ENCODE data around the gene JAKMIP3. TPM values are rescaled to one million over a fixed set of nuclear protein-coding genes. Genes with fewer than 3 reads are reported as not detected.

The JAKMIP3 gene
- total RNA-seq, 1 experiment from 2014 or later: 0.17 TPM

DNA sequence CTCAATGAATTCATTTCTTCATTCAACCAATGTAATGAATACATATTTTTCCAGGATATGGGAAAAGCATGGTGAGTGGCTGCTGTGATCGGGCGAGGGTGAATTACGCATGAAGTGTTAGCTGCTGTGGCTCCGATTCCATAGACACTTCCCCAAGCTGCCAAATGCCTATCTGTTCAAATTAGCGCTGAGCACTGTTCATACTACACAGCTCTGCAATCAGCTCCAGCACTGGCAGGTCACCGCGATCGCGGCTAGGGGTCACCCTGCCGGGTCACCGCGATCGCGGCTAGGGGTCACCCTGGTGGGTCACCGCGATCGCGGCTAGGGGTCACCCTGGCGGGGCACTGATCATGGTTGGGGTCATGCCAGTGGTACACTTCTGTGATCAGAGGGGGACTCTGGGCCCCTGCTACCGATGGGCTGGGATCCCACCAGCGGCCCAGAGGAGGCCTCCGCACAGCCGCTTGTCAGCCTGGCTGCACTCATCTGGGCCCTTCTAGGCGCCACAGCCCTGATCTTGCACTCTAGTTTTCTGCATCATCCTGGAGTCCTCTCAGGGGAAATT, 49.3 kb downstream of the JAKMIP3 start:
- ATAC-seq: no peak
- Histone ChIP-seq H3K9me2 (ENCODE audit: insufficient read depth) (no peaks in the 10 kb centered on the region), H3K4me1 (ENCODE audit: control insufficient read depth in 1 of 2, insufficient read depth in 2 of 2, low read length in 2 of 2) (no peaks in the 10 kb centered on the region), H3K36me3 (ENCODE audit: control insufficient read depth in 1 of 2, insufficient read depth in 2 of 2, low read length in 2 of 2) (no peaks in the 10 kb centered on the region), H3K9me3 (ENCODE audit: control insufficient read depth in 1 of 2, insufficient read depth in 1 of 2, low read depth in 1 of 2, low read length in 2 of 2) (no peaks in the 10 kb centered on the region), H3K4me3 (replicated peaks in 1 of 2; ENCODE audit: low read depth in 1 of 2, low read length in 2 of 2) (no peak overlapping the region), H2AFZ (ENCODE audit: low read depth, low read length, poor library complexity, severe bottlenecking) (no peak overlapping the region), H3K4me2 (ENCODE audit: low read length) (no peak overlapping the region), H3K27me3 (ENCODE audit: insufficient read depth, low read length) (no peaks in the 10 kb centered on the region), H3K79me2 (ENCODE audit: insufficient read depth, low read length) (no peaks in the 10 kb centered on the region), H4K20me1 (ENCODE audit: insufficient read depth) (no peaks in the 10 kb centered on the region), H3K9ac (ENCODE audit: low read length) (no peak overlapping the region), H3K27ac (ENCODE audit: low read depth, low read length) (no peak overlapping the region)
- no TSS peak for BruUV-seq (replicated peaks)
- DNase-seq (ENCODE audit: low read depth, low spot score): no peak
- CTCF ChIA-PET: no interaction called here
- TF ChIP-seq EGR1 (IDR thresholded peaks at IDR 0.05; ENCODE audit: low read depth) (no peak), EZH2phosphoT487 (IDR thresholded peaks at IDR 0.05; ENCODE audit: borderline replicate concordance) (no peak), TCF7L2 (IDR thresholded peaks at IDR 0.05; ENCODE audit: borderline replicate concordance, extremely low read depth, insufficient read depth, insufficient read length) (no peak), CBX3 (IDR thresholded peaks at IDR 0.05; ENCODE audit: low read depth) (no peak), ELF1 (IDR thresholded peaks at IDR 0.05; ENCODE audit: borderline replicate concordance, low read depth) (no peak), RAD21 (IDR thresholded peaks at IDR 0.05; ENCODE audit: low read depth) (no peak), YY1 (IDR thresholded peaks at IDR 0.05; ENCODE audit: extremely low read depth, insufficient replicate concordance, low read depth, low read length) (no peak), SIN3A (IDR thresholded peaks at IDR 0.05; ENCODE audit: low read depth) (no peak), FOSL1 (IDR thresholded peaks at IDR 0.05; ENCODE audit: low read depth) (no peak), ZNF274 (IDR thresholded peaks at IDR 0.05; ENCODE audit: low read depth, low read length) (no peak)
- TF ChIP-seq, protein P1, sequence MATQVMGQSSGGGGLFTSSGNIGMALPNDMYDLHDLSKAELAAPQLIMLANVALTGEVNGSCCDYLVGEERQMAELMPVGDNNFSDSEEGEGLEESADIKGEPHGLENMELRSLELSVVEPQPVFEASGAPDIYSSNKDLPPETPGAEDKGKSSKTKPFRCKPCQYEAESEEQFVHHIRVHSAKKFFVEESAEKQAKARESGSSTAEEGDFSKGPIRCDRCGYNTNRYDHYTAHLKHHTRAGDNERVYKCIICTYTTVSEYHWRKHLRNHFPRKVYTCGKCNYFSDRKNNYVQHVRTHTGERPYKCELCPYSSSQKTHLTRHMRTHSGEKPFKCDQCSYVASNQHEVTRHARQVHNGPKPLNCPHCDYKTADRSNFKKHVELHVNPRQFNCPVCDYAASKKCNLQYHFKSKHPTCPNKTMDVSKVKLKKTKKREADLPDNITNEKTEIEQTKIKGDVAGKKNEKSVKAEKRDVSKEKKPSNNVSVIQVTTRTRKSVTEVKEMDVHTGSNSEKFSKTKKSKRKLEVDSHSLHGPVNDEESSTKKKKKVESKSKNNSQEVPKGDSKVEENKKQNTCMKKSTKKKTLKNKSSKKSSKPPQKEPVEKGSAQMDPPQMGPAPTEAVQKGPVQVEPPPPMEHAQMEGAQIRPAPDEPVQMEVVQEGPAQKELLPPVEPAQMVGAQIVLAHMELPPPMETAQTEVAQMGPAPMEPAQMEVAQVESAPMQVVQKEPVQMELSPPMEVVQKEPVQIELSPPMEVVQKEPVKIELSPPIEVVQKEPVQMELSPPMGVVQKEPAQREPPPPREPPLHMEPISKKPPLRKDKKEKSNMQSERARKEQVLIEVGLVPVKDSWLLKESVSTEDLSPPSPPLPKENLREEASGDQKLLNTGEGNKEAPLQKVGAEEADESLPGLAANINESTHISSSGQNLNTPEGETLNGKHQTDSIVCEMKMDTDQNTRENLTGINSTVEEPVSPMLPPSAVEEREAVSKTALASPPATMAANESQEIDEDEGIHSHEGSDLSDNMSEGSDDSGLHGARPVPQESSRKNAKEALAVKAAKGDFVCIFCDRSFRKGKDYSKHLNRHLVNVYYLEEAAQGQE (IDR thresholded peaks at IDR 0.05; ENCODE audit: low read depth): no peak
- TF ChIP-seq, protein P2, sequence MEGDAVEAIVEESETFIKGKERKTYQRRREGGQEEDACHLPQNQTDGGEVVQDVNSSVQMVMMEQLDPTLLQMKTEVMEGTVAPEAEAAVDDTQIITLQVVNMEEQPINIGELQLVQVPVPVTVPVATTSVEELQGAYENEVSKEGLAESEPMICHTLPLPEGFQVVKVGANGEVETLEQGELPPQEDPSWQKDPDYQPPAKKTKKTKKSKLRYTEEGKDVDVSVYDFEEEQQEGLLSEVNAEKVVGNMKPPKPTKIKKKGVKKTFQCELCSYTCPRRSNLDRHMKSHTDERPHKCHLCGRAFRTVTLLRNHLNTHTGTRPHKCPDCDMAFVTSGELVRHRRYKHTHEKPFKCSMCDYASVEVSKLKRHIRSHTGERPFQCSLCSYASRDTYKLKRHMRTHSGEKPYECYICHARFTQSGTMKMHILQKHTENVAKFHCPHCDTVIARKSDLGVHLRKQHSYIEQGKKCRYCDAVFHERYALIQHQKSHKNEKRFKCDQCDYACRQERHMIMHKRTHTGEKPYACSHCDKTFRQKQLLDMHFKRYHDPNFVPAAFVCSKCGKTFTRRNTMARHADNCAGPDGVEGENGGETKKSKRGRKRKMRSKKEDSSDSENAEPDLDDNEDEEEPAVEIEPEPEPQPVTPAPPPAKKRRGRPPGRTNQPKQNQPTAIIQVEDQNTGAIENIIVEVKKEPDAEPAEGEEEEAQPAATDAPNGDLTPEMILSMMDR (IDR thresholded peaks at IDR 0.05 in 2 of 3, conservative IDR thresholded peaks at IDR 0.05 in 1 of 3; ENCODE audit: borderline replicate concordance in 1 of 3, insufficient read depth in 1 of 3, low read depth in 2 of 3, low read length in 2 of 3): no peak
- intact Hi-C loops (cut with micrococcal nuclease): no loop called here
- RAD21 ChIA-PET (ENCODE audit: low non-redundant PET in 1 of 2, low total read pairs in 2 of 2, uncharacterized antibody in 2 of 2, unreplicated experiment in 2 of 2): no interaction called here
- POLR2A ChIA-PET: no interaction called here

Other genes with a start within 250 kb of the JAKMIP3 start
- 18.1 TPM for gene PPP2R2D, start 164.9 kb upstream of the JAKMIP3 start, total RNA-seq (2021; ENCODE audit: unreplicated experiment)
- 37.5 TPM for gene BNIP3, start 84.0 kb upstream of the JAKMIP3 start, total RNA-seq (2021; ENCODE audit: unreplicated experiment)
- gene DPYSL4, start 121.0 kb downstream of the JAKMIP3 start, total RNA-seq (2021; ENCODE audit: unreplicated experiment): 5.4 TPM
- gene STK32C, start 242.0 kb downstream of the JAKMIP3 start, total RNA-seq (2021; ENCODE audit: unreplicated experiment): 29.7 TPM